ENCODE data around the gene FAM3A.
"Not testable (repeated sequence)": the region's sequence is repeated elsewhere in the genome, so short reads cannot be mapped to it uniquely, and the experiment has no call there.

DNA sequence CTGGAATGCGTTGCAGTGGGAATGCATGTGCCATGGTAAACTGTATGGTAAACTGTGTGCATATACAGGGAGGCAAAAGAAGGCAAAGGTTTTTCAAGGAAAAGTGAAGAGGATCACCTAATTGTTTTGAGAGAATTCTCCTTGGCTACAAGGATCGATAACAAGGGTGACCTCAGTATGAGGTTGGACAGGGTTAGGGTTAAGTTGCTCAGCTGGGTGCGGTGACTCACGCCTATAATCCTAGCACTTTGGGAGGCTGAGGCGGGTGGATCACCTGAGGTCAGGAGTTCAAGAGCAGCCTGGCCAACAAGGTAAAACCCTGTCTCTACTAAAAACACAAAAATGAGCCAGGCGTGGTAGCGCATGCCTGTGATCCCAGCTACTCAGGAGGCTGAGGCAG is 14.6 kb downstream of the FAM3A start:
- TF ChIP-seq, protein P1, sequence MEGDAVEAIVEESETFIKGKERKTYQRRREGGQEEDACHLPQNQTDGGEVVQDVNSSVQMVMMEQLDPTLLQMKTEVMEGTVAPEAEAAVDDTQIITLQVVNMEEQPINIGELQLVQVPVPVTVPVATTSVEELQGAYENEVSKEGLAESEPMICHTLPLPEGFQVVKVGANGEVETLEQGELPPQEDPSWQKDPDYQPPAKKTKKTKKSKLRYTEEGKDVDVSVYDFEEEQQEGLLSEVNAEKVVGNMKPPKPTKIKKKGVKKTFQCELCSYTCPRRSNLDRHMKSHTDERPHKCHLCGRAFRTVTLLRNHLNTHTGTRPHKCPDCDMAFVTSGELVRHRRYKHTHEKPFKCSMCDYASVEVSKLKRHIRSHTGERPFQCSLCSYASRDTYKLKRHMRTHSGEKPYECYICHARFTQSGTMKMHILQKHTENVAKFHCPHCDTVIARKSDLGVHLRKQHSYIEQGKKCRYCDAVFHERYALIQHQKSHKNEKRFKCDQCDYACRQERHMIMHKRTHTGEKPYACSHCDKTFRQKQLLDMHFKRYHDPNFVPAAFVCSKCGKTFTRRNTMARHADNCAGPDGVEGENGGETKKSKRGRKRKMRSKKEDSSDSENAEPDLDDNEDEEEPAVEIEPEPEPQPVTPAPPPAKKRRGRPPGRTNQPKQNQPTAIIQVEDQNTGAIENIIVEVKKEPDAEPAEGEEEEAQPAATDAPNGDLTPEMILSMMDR (conservative IDR thresholded peaks at IDR 0.05; ENCODE audit: low read depth, low read length) = not testable (repeated sequence)
- TF ChIP-seq RFX5 (IDR thresholded peaks at IDR 0.05; ENCODE audit: low read depth, low read length); POLR2A (IDR thresholded peaks at IDR 0.05; ENCODE audit: low read depth, low read length); RAD21 (IDR thresholded peaks at IDR 0.05; ENCODE audit: low read length); CEBPB (IDR thresholded peaks at IDR 0.05; ENCODE audit: low read depth, low read length); RCOR1 (IDR thresholded peaks at IDR 0.05; ENCODE audit: insufficient replicate concordance, low read length); FOS (IDR thresholded peaks at IDR 0.05; ENCODE audit: low read depth, low read length); ELK1 (IDR thresholded peaks at IDR 0.05; ENCODE audit: borderline replicate concordance, low read depth, low read length); NFE2L2 (IDR thresholded peaks at IDR 0.05; ENCODE audit: low read depth, low read length); MAFK (IDR thresholded peaks at IDR 0.05; ENCODE audit: low read depth, low read length); MXI1 (IDR thresholded peaks at IDR 0.05; ENCODE audit: borderline replicate concordance, low read depth, low read length); SMC3 (IDR thresholded peaks at IDR 0.05; ENCODE audit: low read depth, low read length): not testable (repeated sequence)
- TF ChIP-seq, protein P2, sequence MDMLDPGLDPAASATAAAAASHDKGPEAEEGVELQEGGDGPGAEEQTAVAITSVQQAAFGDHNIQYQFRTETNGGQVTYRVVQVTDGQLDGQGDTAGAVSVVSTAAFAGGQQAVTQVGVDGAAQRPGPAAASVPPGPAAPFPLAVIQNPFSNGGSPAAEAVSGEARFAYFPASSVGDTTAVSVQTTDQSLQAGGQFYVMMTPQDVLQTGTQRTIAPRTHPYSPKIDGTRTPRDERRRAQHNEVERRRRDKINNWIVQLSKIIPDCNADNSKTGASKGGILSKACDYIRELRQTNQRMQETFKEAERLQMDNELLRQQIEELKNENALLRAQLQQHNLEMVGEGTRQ (IDR thresholded peaks at IDR 0.05; ENCODE audit: low read depth, low read length) = not testable (repeated sequence)
